Kidney tubule cell (primary cell): ENCODE measurements around the gene ANXA9.
A peak's percentile ranks its signal among the peaks of the same experiment; 100 is the strongest.

Source experiments
- DNase-seq: peaks from one replicate; pipeline ENCODE4 v3.0.0-alpha.2; 2018; ENCODE audit warnings: low spot score

The ANXA9 gene

GRCh38 chr1:151005729-151006319, 23.7 kb downstream of the ANXA9 start:
- DNase-seq: no peak

GRCh38 chr1:151006327-151007052, 24.4 kb downstream of the ANXA9 start, which contains the start of gene MINDY1:
Gene MINDY1, minus strand, starts transcription at chr1:151006902. Its CDS starts 4,285 bp downstream, at chr1:151002617.
- peak; percentile 90 for DNase-seq

GRCh38 chr1:151007853-151008243, 25.8 kb downstream of the ANXA9 start:
- DNase-seq: no peak

DNA sequence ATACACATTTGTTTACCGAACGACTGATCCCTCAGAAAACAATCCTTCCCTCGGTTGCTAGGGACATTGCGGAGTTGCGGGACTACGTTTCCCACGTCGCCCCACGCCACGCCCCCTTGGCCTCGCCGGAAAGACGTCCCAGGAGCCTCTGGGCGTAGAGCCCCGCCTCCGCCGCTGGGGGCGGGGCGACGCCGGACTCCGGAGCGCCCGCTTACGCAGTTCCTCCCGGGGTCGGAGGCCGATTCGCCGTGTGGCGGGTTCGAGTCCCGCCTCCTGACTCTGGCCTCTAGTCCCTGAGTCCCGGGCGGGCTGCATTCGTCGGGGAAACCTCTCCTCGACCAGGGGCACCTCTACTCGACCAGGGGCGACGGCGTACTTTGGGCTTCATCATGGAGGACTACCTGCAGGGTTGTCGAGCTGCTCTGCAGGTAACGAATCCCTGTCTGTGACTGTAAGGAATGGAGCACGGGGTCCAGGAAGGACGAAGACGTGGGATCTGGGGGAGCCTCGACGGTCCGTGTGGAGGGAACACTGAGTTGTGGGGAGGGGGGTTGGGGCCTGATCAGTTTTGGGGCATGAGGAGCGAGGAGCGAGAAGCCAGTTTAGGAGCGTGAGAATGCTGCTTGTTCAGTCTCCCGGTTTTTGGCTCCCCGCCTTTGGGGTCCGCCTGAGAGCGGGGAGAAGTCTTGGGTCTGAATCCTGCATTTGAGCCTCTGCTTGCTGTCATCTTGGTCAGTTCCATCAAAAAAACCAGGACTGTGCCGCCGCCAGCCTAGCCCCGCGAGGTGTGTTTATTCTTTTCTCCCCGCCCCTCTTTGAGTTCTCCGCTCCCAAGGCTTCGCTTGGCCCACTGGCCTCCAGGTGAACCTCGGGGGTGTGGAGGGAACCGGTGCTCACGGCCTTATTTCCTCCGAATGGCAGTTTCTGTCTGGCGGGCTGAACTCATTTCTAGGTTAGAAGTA, 26.4 kb downstream of the ANXA9 start, which contains the start of gene PRUNE1:
Gene PRUNE1, plus strand, starts transcription at position 206 of the 962 bp plus-strand sequence. Its CDS starts 184 bp downstream, at position 390.
- peak; percentile 98 for DNase-seq

DNA sequence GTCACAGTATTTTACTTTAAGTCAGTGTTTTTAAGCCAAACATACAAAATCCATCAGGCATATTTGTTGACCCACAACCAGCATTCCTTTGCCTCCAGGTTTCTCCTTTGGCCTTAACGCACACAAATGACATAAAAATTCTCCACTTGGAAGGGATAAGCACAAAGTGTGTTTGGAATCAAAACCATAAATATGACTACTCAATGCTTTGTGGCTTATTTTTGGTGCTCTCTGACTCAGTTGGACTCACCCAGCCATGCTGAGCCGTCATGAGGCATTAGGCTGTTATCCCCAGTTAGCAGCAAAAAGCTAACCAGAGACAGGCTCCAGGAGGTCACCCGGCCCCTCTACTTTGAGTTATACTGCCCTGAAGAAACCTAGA, 27.1 kb downstream of the ANXA9 start:
- DNase-seq: peak; percentile 72

- no peak for DNase-seq
These were observed 27.7 kb downstream of the ANXA9 start for GRCh38 chr1:151009674-151010345.

- no peak for DNase-seq
These were observed 28.2 kb downstream of the ANXA9 start for GRCh38 chr1:151010346-151010726.

DNA sequence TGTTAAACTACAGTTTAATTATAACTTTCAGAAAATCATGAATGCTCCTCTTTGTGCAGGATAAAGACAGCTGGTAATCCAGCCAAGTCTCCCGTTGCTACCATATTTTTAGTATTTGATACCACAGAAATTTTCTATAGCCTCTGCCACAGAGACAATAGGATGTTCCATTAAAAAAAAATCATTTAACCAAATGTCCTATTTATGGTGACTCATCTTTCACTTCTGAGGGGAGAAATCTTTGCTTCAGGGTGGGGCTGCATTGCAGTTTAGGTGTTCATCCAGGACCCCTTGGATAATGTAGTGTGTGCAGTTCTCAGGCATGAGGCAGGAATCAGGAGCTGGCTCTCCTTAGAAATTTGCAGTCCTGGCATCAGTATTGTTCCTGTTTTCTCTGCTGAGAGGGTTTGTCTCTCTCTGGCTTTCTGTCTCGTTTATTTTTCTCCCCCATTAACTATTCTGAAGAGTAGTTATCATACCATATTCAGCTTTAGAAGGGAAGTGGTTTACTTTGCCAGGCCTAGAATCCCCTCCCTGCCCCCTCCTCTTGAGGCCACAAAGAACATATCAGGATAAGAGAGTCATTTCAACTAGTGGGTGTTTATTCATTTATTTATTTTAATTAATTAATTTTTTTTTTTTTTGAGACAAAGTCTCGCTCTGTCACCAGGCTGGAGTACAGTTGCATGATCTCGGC, 29.2 kb downstream of the ANXA9 start:
- DNase-seq: no peak

DNA sequence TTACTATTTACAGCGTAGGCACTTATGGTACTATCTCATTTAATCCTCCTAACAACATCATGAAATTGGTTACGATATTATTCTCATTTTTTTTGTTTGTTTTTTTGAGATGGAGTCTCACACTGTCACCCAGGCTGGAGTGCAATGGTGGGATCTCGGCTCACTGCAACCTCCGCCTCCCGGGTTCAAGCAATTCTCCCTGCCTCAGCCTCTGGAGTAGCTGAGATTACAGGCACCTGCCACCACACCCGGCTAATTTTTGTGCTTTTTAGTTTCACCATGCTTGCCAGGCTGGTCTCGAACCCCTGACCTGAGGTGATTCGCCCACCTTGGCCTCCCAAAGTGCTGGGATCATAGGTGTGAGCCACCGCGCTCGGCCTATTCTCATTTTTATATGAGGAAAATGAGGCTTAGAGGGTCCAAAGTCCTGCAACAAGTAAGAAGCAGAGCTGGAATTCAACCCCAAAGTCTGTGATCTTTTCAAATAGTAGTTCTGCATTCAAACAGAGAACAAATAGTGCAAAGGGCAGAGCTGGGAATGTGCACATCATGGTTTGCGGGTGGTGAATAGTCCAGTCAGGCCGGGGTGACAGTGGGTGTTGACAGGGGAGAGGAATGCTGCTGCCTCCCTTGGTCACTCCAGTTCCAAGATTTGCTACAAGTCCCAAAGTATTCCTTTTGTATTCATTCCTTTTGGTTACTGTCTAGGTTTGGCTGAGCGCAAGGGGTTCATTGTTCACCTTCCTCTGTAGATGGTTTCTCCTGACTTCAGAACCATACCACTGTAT, 30.8 kb downstream of the ANXA9 start:
- DNase-seq: no peak

- DNase-seq: no peak
These were observed 31.4 kb downstream of the ANXA9 start for GRCh38 chr1:151013518-151013917.

GRCh38 chr1:151024540-151025146, 42.6 kb downstream of the ANXA9 start:
- peak; percentile 70 for DNase-seq

GRCh38 chr1:151026460-151026859, 44.4 kb downstream of the ANXA9 start:
- DNase-seq: no peak

DNA sequence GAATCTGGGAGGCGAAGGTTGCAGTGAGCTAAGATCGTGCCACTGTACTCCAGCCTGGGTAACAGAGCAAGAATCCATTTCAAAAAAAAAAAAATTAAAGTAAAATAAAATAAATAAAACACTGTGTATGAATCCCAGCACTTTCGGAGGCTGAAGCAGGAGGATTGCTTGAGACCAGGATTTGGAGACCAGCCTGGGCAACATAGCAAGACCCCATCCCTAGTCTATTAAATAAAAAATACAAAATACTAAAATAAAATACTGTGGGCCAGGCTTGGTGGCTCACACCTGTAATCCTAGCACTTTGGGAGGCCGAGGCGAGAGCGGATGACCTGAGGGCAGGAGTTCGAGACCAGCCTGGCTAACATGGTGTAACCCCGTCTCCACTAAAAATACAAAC, 50.1 kb downstream of the ANXA9 start:
- no peak for DNase-seq

DNA sequence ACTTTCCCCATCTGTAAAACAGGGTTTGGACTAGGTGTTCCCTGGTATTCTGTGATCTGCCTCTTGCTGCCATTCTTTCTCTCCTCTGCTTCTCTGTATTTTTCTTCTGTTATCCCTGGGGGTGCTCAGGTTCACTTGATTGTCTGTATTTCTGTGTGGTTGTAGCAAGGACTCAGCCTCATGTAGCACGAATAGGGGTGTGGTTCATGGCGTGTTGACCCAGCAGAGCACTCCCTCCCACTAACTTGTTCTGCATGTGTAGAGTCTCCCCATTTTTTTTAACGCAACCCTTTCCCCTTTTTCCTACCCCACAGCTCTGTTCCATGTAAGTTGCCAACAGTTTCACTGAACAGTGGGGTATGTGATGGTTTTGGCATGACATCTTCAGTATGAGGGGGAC, 53.1 kb downstream of the ANXA9 start:
- DNase-seq: no peak

DNA sequence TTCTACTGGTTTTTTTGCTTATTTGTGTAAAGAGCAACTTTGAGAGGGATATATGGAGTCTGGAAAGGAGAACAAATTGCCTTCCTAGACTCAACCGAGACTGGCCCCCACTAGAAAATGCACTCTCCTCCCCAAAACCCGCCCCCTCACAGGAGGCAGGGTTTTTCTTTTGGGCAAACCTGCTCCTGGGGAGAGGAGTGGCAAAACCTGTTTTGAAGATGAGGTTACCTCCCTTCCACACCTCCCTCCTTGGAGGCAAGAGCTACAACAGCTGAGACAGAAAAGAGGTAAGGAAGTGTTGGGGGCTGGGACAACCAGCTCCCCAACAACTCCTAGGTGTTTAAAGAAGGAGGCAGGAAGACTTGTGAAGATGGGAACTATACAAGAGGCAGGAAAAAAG, 54.3 kb downstream of the ANXA9 start, which contains the start of gene BNIPL:
Gene BNIPL, plus strand, starts transcription at position 231 of the 400 bp plus-strand sequence. Its CDS starts 140 bp downstream, at position 371.
- DNase-seq: no peak

DNA sequence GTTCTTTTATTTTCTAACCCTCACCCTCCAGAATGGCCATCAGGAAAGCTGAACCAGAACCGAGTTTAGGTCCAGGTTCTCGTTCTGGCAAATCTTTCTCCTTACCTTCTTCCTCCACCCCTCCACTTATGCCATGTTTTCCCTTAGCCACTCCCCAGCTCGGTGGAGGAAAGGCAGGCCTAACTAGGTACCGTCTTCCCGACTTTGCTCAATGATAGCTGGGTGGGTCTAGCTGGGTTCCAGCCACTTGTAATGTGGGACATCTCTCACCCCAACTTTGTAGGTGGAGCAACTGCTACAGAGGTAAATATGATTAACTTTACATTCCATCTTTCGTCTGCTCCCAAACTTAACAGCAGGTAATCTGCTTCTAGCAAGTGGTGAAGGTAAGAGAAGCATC, 54.9 kb downstream of the ANXA9 start:
- DNase-seq: no peak

DNA sequence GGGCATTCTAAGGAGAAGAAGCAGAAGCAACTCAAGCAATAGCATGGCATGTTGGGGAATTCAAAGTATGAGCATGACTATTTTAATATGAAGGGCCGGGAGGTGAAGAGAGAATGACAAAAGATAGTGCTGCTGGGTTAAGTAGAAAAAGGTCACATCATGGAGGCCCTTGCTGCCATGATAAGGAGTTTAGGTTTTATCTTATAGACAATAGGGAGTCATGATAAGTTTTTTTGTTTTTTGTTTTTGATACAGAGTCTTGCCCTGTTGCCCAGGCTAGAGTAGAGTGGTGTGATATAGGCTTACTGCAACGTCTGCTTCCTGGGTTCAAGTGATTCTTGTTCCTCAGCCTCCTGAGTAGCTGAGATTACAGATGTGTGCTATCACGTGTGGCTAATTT, 57.4 kb downstream of the ANXA9 start:
- no peak for DNase-seq

DNA sequence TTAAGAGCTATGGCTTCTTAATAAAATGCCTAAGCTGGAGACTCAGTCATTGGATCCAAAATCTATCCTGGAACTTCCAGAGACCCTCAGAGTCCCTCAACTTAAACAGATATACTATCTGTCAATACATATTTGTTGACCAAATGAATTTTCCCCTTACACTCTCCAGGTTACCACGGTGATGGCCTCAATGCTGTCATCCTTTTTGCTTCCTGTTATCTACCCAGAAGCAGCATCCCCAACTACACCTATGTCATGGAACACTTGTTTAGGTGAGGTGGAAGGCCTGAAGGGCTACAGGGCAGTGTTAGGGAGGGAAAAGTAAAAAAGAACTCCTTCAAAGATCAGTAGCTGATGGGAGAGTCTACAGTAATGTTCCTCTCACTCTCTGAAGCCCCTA, 61.1 kb downstream of the ANXA9 start:
- no peak for DNase-seq
